Neuron (in vitro differentiated cells): ENCODE results near the gene EI24.
A peak's percentile ranks its signal among the peaks of the same experiment; 100 is the strongest.

ENCODE experiments used
- H2AFZ ChIP-seq: one replicate; pipeline ENCODE4 v1.6.1; 2013; ENCODE audit warnings: low read depth, mild to moderate bottlenecking, inconsistent platforms, low read length, moderate library complexity
- H3K27me3 ChIP-seq: one replicate; pipeline ENCODE4 v1.6.1; 2013; ENCODE audit warnings: low read length; ENCODE audit not compliant: insufficient read depth
- H3K36me3 ChIP-seq: one replicate; pipeline ENCODE4 v1.6.1; 2013; ENCODE audit warnings: low read length; ENCODE audit not compliant: insufficient read depth
- H3K4me1 ChIP-seq: one replicate; pipeline ENCODE4 v1.6.1; 2013; ENCODE audit warnings: low read length; ENCODE audit not compliant: insufficient read depth
- H3K4me3 ChIP-seq: 2 replicates; pipeline ENCODE4 v1.5.1; 2013; ENCODE audit warnings: mild to moderate bottlenecking, low read length, moderate library complexity
- H3K9me3 ChIP-seq: one replicate; pipeline ENCODE4 v1.6.1; 2013; ENCODE audit warnings: low read length

The EI24 gene

GRCh38 chr11:125625225-125625629 lies 56.0 kb downstream of the EI24 start:
- H3K36me3 ChIP-seq = peaks cover 33% of the 10 kb centered on the region
- H3K4me3 ChIP-seq = peak overlapping the region; percentile 82
- H3K4me1 ChIP-seq = peaks cover 13% of the 10 kb centered on the region
- H3K27me3 ChIP-seq = no peaks in the 10 kb centered on the region
- no peaks in the 10 kb centered on the region for H3K9me3 ChIP-seq
- H2AFZ ChIP-seq = peak overlapping the region; percentile 85

DNA sequence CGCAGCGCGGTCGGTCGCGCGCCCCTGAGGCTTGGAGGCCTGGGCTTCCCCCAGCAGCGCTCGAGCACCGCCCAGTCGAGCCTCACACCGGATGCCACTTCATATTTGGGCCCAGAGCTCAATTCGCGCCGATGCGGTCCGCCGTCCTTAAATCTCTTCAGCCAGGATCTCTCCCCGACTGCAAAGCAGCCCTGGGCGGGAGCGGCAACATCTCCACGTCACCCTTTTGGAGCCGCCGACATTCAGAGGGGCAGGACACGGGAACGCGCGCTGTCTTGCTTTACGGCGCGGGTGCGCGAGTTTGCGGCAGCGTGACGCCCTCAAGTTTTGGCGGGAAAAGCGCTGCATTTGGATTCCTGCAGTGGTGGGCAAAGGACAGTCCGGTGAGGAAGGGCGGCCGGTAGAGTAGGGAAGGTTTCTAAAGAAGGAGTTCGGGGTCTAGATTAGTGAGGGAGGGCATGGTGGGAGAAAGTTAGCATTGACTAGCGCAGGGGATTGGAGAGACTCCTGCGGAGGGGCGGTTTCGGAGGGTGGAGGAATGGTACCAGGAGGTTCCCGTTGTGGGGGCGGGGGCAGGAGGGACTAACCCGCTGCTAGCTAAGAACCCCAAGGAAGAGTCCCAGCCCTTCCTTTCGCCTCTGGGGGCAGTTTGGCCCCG lies 56.5 kb downstream of the EI24 start:
- H2AFZ ChIP-seq = peak overlapping the region; percentile 85
- H3K9me3 ChIP-seq = no peaks in the 10 kb centered on the region
- peaks cover 13% of the 10 kb centered on the region for H3K4me1 ChIP-seq
- H3K4me3 ChIP-seq = peak overlapping the region; percentile 82
- H3K27me3 ChIP-seq = no peaks in the 10 kb centered on the region
- H3K36me3 ChIP-seq = peaks cover 33% of the 10 kb centered on the region

GRCh38 chr11:125626288-125626950 lies 57.1 kb downstream of the EI24 start:
- H3K27me3 ChIP-seq = no peaks in the 10 kb centered on the region
- H3K4me1 ChIP-seq = peaks cover 13% of the 10 kb centered on the region
- H3K4me3 ChIP-seq = peak overlapping the region; percentile 82
- H3K36me3 ChIP-seq = peaks cover 32% of the 10 kb centered on the region
- H2AFZ ChIP-seq = peak overlapping the region; percentile 85
- no peaks in the 10 kb centered on the region for H3K9me3 ChIP-seq

- Histone ChIP-seq H3K27me3 (no peaks in the 10 kb centered on the region), H3K4me3 (peak overlapping the region; percentile 82), H3K36me3 (peaks cover 34% of the 10 kb centered on the region), H2AFZ (peak overlapping the region; percentile 85), H3K9me3 (no peaks in the 10 kb centered on the region), H3K4me1 (peaks cover 13% of the 10 kb centered on the region)
Observed at GRCh38 chr11:125627236-125627910, 58.1 kb downstream of the EI24 start.
